ENCODE data around the gene ABCA13.

ABCA13 gene

DNA sequence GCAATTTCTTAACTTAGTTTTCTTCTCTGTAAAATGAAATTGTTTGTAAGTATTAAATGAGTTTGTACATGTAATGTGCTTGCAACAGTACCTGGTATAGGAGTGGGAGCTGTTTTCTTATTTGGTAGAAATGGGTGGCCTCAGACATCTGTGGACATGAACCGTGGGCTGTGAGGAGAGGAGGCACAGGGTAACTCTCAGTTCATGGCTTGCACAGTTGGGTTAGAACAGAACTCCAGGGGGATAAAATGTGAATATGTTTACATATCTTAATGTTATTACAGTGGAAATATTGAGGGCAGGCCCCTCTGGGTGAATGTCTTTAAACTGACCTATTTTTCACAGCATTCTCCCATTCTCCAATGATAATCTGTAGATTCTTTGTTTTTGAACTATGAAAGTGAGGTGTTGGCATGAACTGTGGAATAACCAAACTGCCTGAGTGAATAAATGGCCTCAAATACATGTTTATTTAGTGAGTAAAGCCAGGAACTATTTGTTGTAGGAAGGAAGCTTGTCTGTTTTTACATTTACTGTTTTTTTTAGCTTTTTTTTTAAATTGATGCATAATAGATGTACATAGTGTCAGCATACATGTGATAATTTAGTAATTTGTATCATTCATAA is 2.6 kb downstream of the ABCA13 start:
- TF ChIP-seq POLR2AphosphoS5 (IDR thresholded peaks at IDR 0.05; ENCODE audit: low read depth) (no peak), GABPA (IDR thresholded peaks at IDR 0.05; ENCODE audit: low read depth) (no peak), SPI1 (IDR thresholded peaks at IDR 0.05; ENCODE audit: borderline replicate concordance, low read depth) (no peak), CTCF (IDR thresholded peaks at IDR 0.05; ENCODE audit: insufficient read depth, low read length) (no peak), REST (IDR thresholded peaks at IDR 0.05; ENCODE audit: insufficient replicate concordance, low read depth) (no peak)
- no peak overlapping the region for H3K27ac ChIP-seq (replicated peaks)
- DNase-seq (ENCODE audit: low read depth in 1 of 2, low spot score in 1 of 2) = no peak
- no peak overlapping the region for H3K4me3 ChIP-seq (replicated peaks; ENCODE audit: insufficient read depth, low read length)
- H3K27me3 ChIP-seq (ENCODE audit: insufficient read depth, poor library complexity, severe bottlenecking) = no peaks in the 10 kb centered on the region

GRCh38 chr7:48175019-48175418 is 3.8 kb downstream of the ABCA13 start:
- DNase-seq (ENCODE audit: low read depth in 1 of 2, low spot score in 1 of 2) = no peak
- H3K27ac ChIP-seq (replicated peaks) = no peak overlapping the region
- H3K27me3 ChIP-seq (ENCODE audit: insufficient read depth, poor library complexity, severe bottlenecking) = no peaks in the 10 kb centered on the region
- TF ChIP-seq POLR2AphosphoS5 (IDR thresholded peaks at IDR 0.05; ENCODE audit: low read depth) = no peak
- TF ChIP-seq CTCF (IDR thresholded peaks at IDR 0.05; ENCODE audit: insufficient read depth, low read length) = no peak
- no peak for TF ChIP-seq GABPA (IDR thresholded peaks at IDR 0.05; ENCODE audit: low read depth)
- no peak for TF ChIP-seq SPI1 (IDR thresholded peaks at IDR 0.05; ENCODE audit: borderline replicate concordance, low read depth)
- TF ChIP-seq REST (IDR thresholded peaks at IDR 0.05; ENCODE audit: insufficient replicate concordance, low read depth) = no peak
- no peak overlapping the region for H3K4me3 ChIP-seq (replicated peaks; ENCODE audit: insufficient read depth, low read length)

- TF ChIP-seq REST (IDR thresholded peaks at IDR 0.05; ENCODE audit: insufficient replicate concordance, low read depth) (no peak), SPI1 (IDR thresholded peaks at IDR 0.05; ENCODE audit: borderline replicate concordance, low read depth) (no peak), GABPA (IDR thresholded peaks at IDR 0.05; ENCODE audit: low read depth) (no peak), CTCF (IDR thresholded peaks at IDR 0.05; ENCODE audit: insufficient read depth, low read length) (no peak), POLR2AphosphoS5 (IDR thresholded peaks at IDR 0.05; ENCODE audit: low read depth) (no peak)
Observed at GRCh38 chr7:48176356-48176893, 5.2 kb downstream of the ABCA13 start.

More at GRCh38 chr7:48176356-48176893, 5.2 kb downstream of the ABCA13 start:
- Histone ChIP-seq H3K27me3 (ENCODE audit: insufficient read depth, poor library complexity, severe bottlenecking) (no peaks in the 10 kb centered on the region), H3K27ac (replicated peaks) (no peak overlapping the region), H3K4me3 (replicated peaks; ENCODE audit: insufficient read depth, low read length) (no peak overlapping the region)
- no peak for DNase-seq (ENCODE audit: low read depth in 1 of 2, low spot score in 1 of 2)
